K562 (cell line): ENCODE data around the gene MGAT4C. TPM values are rescaled to one million over a fixed set of nuclear protein-coding genes. Genes with fewer than 3 reads are reported as not detected.

Experiments used
- ATAC-seq: fragments of 200-7000 bp; cut with Tn5 transposase; 3 replicates; pipeline ENCODE4 v1.9.1; 2020; ENCODE audit warnings: moderate library complexity
- BruUV-seq: library from RNA; stranded (reverse); fragments of 400-500 nt; replicated peaks from 2 replicates; lab custom pipeline; 2021; lab: Mats Ljungman, UMichigan
- CTCF ChIA-PET: fragments of 300-600 bp; formaldehyde crosslinking; extraction: SDS; loops from one replicate; lab custom pipeline; 2021; ENCODE audit warnings: low intra/inter-chr PET ratio; lab: Yijun Ruan, JAX
- POLR2A ChIA-PET: fragments of 300-600, 350-650 bp; sonication (Branson Sonifier 250); formaldehyde crosslinking; extraction: SDS; loops from one replicate; lab custom pipeline; 2021; ENCODE audit warnings: antibody characterized with exemption, inconsistent platforms; lab: Yijun Ruan, JAX
- DNase-seq, 4 experiments: peaks; one replicate each; pipeline versions ENCODE4 v3.0.0 to v3.0.0-alpha.2; 2011 to 2018; ENCODE audit warnings: low spot score in 3 of 4, mixed read lengths in 3 of 4; ENCODE audit errors: extremely low read depth in 1 of 4
- FAIRE-seq: peaks from 2 replicates; lab custom pipeline; 2011; peaks lifted over from hg19 to GRCh38; lab: Jason Lieb, UNC
- H2AFZ ChIP-seq: 2 replicates; pipeline ENCODE4 v1.6.0; 2011; ENCODE audit warnings: low read depth, low read length, control low read depth, inconsistent platforms
- H3K27ac ChIP-seq: fragments of 200-600 bp; 3 replicates; pipeline ENCODE4 v1.8.0; 2011; ENCODE audit warnings: low read depth, mild to moderate bottlenecking, control low read depth, inconsistent platforms, low read length, moderate library complexity, mixed read lengths; ENCODE audit errors: extremely low read depth
- H3K27me3 ChIP-seq, 2 experiments: fragments of 300-600 bp in 1 of 2; 2 replicates in 1 of 2; 3 replicates in 1 of 2; pipeline versions ENCODE4 v1.6.0 to v1.8.0; 2011; ENCODE audit warnings: inconsistent platforms in 2 of 2, low read length in 2 of 2, mild to moderate bottlenecking in 1 of 2, mixed read lengths in 1 of 2, moderate library complexity in 1 of 2; ENCODE audit not compliant: control insufficient read depth in 2 of 2, insufficient read depth in 2 of 2
- H3K36me3 ChIP-seq: fragments of 300-600 bp; 3 replicates; pipeline ENCODE4 v1.8.0; 2011; ENCODE audit warnings: mild to moderate bottlenecking, low read length, inconsistent platforms; ENCODE audit not compliant: control insufficient read depth, insufficient read depth
- H3K4me1 ChIP-seq, 2 experiments: fragments of 200-600 bp in 1 of 2; replicated peaks in 1 of 2; 2 replicates in 1 of 2; 3 replicates in 1 of 2; pipeline versions ENCODE4 v1.5.1 to v1.8.0; 2011; ENCODE audit warnings: inconsistent platforms in 2 of 2, low read length in 2 of 2, mild to moderate bottlenecking in 1 of 2, mixed read lengths in 1 of 2, moderate library complexity in 1 of 2; ENCODE audit not compliant: control insufficient read depth in 2 of 2, insufficient read depth in 2 of 2
- H3K4me2 ChIP-seq: 2 replicates; pipeline ENCODE4 v1.6.1; 2011; ENCODE audit warnings: low read length, control low read depth, inconsistent platforms, mixed read lengths; ENCODE audit not compliant: insufficient read depth
- H3K4me3 ChIP-seq: fragments of 200-600 bp; sonication (generic), shearing (Covaris generic); 2 replicates; pipeline ENCODE4 v1.5.1; 2016; ENCODE audit warnings: control low read depth, inconsistent platforms
- H3K79me2 ChIP-seq: fragments of 200-600 bp; 3 replicates; pipeline ENCODE4 v1.8.0; 2011; ENCODE audit warnings: low read length, inconsistent platforms; ENCODE audit not compliant: control insufficient read depth, insufficient read depth
- H3K9ac ChIP-seq, 2 experiments: 2 replicates each; pipeline versions ENCODE4 v1.6.0 to v1.6.1; 2011; ENCODE audit warnings: low read depth in 2 of 2, low read length in 2 of 2, control low read depth in 1 of 2, inconsistent platforms in 1 of 2, mild to moderate bottlenecking in 1 of 2, mixed read lengths in 1 of 2; ENCODE audit not compliant: insufficient read depth in 1 of 2
- H3K9me1 ChIP-seq: one replicate; pipeline ENCODE4 v1.6.0; 2011; ENCODE audit warnings: inconsistent platforms, mild to moderate bottlenecking, low read length, moderate library complexity; ENCODE audit not compliant: control insufficient read depth, insufficient read depth
- H3K9me3 ChIP-seq: replicated peaks from 2 replicates; pipeline ENCODE4 v1.5.1; 2011; ENCODE audit warnings: low read depth, low read length, inconsistent platforms; ENCODE audit not compliant: control insufficient read depth, insufficient read depth
- H4K20me1 ChIP-seq: replicated peaks from 2 replicates; pipeline ENCODE4 v1.6.1; 2011; ENCODE audit warnings: low read length, inconsistent platforms, mixed read lengths; ENCODE audit not compliant: control insufficient read depth, insufficient read depth
- ARHGAP35 ChIP-seq: fragments of 450-650 bp; IDR thresholded peaks from 2 replicates; pipeline ENCODE4 v1.6.1; 2018; ENCODE audit not compliant: partially characterized antibody
- FOXK2 ChIP-seq, 2 experiments: fragments of 450-650 bp; IDR thresholded peaks in 1 of 2; conservative IDR thresholded peaks in 1 of 2; 2 replicates each; pipeline ENCODE4 v1.6.1; 2016; ENCODE audit warnings: low read depth in 2 of 2, mild to moderate bottlenecking in 1 of 2
- HNRNPLL ChIP-seq: fragments of 200-400 bp; formaldehyde crosslinking; IDR thresholded peaks from 2 replicates; pipeline ENCODE4 v1.6.1; 2017; ENCODE audit warnings: low read length, low read depth, mild to moderate bottlenecking; ENCODE audit not compliant: poor library complexity, severe bottlenecking
- MBD2 ChIP-seq: sonication (generic); IDR thresholded peaks from 2 replicates; pipeline ENCODE4 v1.6.1; 2016; ENCODE audit warnings: low read depth, borderline replicate concordance
- NR1H2 ChIP-seq: sonication (generic); formaldehyde crosslinking; IDR thresholded peaks from 2 replicates; pipeline ENCODE4 v1.4.0; 2020; ENCODE audit warnings: mild to moderate bottlenecking, missing genetic modification reagents
- ZBTB7A ChIP-seq: IDR thresholded peaks from 2 replicates; pipeline ENCODE4 v1.6.1; 2011; ENCODE audit warnings: low read depth, mild to moderate bottlenecking, low read length, moderate library complexity, borderline replicate concordance; ENCODE audit not compliant: control insufficient read depth
- ZNF408 ChIP-seq: fragments of 250-450 bp; sonication (Bioruptor Pico); IDR thresholded peaks from 2 replicates; pipeline ENCODE4 v1.4.0; 2020; ENCODE audit warnings: low read depth, mild to moderate bottlenecking, moderate library complexity
- ZNF436 ChIP-seq: fragments of 250-450, 450-650 bp; sonication (Bioruptor Pico); formaldehyde crosslinking; IDR thresholded peaks from 2 replicates; pipeline ENCODE4 v1.7.0; 2020; ENCODE audit warnings: mild to moderate bottlenecking
- WGBS: fragments of 100-300 bp; shearing (Covaris generic); methylation state at CpG from one replicate; pipeline ENCODE4 v1.1.6; 2016; ENCODE audit warnings: low coverage, mixed read lengths; ENCODE audit not compliant: insufficient coverage; ENCODE audit errors: missing lambda C conversion rate; 5-methylcytosine and 5-hydroxymethylcytosine counted together
- in situ Hi-C: fragments of 300-500 bp; cut with MboI; formaldehyde crosslinking; loops from 4 replicates; pipeline ENCODE4 v1.15.0; 2018; ENCODE audit warnings: inconsistent platforms, mixed read lengths
- intact Hi-C: fragments of 100-400 bp; cut with micrococcal nuclease; formaldehyde crosslinking; loops from 2 replicates; pipeline ENCODE4 v1.14.2; 2022
- polyA plus RNA-seq, 8 experiments: library from polyadenylated mRNA; depleted of rRNA in 4 of 8; stranded (reverse) in 5 of 8; unstranded in 3 of 8; fragments of >200 nt; fragmentation: Nextera tagmentation in 2 of 8; fragmentation: Illumina TruSeq in 1 of 8; extraction: Ambion mirVana in 2 of 8; extraction: Trizol in 1 of 8; gene quantifications; 2 replicates each; pipeline versions ENCODE4 v1.2.1 to v1.2.3, GENCODE V29; 2011 to 2014; ENCODE audit warnings: inconsistent platforms in 1 of 8, missing spikeins in 1 of 8
- total RNA-seq, 7 experiments: library from RNA; depleted of rRNA in 6 of 7; stranded (reverse); fragments of >200 nt in 6 of 7; fragmentation: Illumina TruSeq in 2 of 7; extraction: Trizol in 2 of 7; gene quantifications; 2 replicates each; pipeline versions ENCODE4 v1.2.1 to v1.2.3, GENCODE V29; 2011 to 2021; ENCODE audit warnings: low replicate concordance in 1 of 7
- TF ChIP-seq, protein P1 (sequence below): fragments of 250-450 bp; sonication (Bioruptor Pico); IDR thresholded peaks from 2 replicates; pipeline ENCODE4 v1.8.0; 2022; ENCODE audit warnings: moderate library complexity, mild to moderate bottlenecking, inconsistent platforms
- TF ChIP-seq, protein P2 (sequence below): IDR thresholded peaks from 3 replicates; pipeline ENCODE4 v1.6.1; 2011; ENCODE audit warnings: borderline replicate concordance, mild to moderate bottlenecking; ENCODE audit not compliant: insufficient read length, insufficient read depth
- TF ChIP-seq, protein P3 (sequence below): fragments of 250-450 bp; sonication (Bioruptor Pico); IDR thresholded peaks from 2 replicates; pipeline ENCODE4 v1.4.0; 2020
- TF ChIP-seq, protein P4 (sequence below): fragments of 250-450 bp; sonication (Bioruptor Pico); IDR thresholded peaks from 2 replicates; pipeline ENCODE4 v1.5.0; 2020; ENCODE audit warnings: mild to moderate bottlenecking, borderline replicate concordance
- TF ChIP-seq, protein P5 (sequence below): sonication (generic); formaldehyde crosslinking; IDR thresholded peaks from 2 replicates; pipeline ENCODE4 v1.8.0; 2022; ENCODE audit warnings: mild to moderate bottlenecking, missing genetic modification reagents

MGAT4C gene
- total and polyA plus RNA-seq, 9 of the 15 experiments (the other 6 are each of a cell fraction or from before 2014, with no cell fraction given) = not detected

DNA sequence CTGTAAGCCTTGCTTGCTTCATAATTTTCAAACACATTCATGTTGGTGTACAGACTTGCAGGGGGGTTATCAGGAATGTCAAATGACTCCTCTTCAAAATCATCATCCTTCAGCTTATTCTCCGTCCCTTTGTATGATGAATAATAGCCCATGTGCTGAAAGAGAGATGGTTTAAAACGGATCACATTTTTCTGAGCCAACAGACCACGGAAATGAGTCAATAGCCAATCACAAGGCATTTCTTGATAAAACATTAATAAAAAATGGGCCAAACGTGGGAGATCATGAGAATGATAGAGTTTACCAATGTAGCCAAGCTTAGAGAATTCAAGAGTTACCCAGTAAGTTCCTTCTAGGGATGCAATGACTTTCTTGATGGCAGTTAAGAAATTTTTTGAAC, 276.6 kb downstream of the MGAT4C start (continued):
- no peak for TF ChIP-seq ARHGAP35
- TF ChIP-seq, protein P1, sequence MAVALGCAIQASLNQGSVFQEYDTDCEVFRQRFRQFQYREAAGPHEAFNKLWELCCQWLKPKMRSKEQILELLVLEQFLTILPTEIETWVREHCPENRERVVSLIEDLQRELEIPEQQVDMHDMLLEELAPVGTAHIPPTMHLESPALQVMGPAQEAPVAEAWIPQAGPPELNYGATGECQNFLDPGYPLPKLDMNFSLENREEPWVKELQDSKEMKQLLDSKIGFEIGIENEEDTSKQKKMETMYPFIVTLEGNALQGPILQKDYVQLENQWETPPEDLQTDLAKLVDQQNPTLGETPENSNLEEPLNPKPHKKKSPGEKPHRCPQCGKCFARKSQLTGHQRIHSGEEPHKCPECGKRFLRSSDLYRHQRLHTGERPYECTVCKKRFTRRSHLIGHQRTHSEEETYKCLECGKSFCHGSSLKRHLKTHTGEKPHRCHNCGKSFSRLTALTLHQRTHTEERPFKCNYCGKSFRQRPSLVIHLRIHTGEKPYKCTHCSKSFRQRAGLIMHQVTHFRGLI (CRISPR knock-in tag) = no peak
- TF ChIP-seq FOXK2 (conservative IDR thresholded peaks at IDR 0.05 in 1 of 2, IDR thresholded peaks at IDR 0.05 in 1 of 2; ENCODE audit: low read depth in 2 of 2) = no peak
- TF ChIP-seq HNRNPLL = no peak
- no peak for TF ChIP-seq ZBTB7A

- in situ Hi-C loops = no loop called here
- 0% methylated on average over 1 of the region's 1 CpG for WGBS
- no peak for TF ChIP-seq ZNF408 (CRISPR knock-in tag)
- no peak for TF ChIP-seq NR1H2
- no peak for TF ChIP-seq ZNF436
- no peak for TF ChIP-seq MBD2
- TF ChIP-seq, protein P2, sequence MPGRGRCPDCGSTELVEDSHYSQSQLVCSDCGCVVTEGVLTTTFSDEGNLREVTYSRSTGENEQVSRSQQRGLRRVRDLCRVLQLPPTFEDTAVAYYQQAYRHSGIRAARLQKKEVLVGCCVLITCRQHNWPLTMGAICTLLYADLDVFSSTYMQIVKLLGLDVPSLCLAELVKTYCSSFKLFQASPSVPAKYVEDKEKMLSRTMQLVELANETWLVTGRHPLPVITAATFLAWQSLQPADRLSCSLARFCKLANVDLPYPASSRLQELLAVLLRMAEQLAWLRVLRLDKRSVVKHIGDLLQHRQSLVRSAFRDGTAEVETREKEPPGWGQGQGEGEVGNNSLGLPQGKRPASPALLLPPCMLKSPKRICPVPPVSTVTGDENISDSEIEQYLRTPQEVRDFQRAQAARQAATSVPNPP = no peak
- TF ChIP-seq, protein P3, sequence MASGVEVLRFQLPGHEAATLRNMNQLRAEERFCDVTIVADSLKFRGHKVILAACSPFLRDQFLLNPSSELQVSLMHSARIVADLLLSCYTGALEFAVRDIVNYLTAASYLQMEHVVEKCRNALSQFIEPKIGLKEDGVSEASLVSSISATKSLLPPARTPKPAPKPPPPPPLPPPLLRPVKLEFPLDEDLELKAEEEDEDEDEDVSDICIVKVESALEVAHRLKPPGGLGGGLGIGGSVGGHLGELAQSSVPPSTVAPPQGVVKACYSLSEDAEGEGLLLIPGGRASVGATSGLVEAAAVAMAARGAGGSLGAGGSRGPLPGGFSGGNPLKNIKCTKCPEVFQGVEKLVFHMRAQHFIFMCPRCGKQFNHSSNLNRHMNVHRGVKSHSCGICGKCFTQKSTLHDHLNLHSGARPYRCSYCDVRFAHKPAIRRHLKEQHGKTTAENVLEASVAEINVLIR = no peak
- TF ChIP-seq, protein P4, sequence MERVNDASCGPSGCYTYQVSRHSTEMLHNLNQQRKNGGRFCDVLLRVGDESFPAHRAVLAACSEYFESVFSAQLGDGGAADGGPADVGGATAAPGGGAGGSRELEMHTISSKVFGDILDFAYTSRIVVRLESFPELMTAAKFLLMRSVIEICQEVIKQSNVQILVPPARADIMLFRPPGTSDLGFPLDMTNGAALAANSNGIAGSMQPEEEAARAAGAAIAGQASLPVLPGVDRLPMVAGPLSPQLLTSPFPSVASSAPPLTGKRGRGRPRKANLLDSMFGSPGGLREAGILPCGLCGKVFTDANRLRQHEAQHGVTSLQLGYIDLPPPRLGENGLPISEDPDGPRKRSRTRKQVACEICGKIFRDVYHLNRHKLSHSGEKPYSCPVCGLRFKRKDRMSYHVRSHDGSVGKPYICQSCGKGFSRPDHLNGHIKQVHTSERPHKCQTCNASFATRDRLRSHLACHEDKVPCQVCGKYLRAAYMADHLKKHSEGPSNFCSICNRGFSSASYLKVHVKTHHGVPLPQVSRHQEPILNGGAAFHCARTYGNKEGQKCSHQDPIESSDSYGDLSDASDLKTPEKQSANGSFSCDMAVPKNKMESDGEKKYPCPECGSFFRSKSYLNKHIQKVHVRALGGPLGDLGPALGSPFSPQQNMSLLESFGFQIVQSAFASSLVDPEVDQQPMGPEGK (CRISPR knock-in tag) = no peak
- TF ChIP-seq, protein P5, sequence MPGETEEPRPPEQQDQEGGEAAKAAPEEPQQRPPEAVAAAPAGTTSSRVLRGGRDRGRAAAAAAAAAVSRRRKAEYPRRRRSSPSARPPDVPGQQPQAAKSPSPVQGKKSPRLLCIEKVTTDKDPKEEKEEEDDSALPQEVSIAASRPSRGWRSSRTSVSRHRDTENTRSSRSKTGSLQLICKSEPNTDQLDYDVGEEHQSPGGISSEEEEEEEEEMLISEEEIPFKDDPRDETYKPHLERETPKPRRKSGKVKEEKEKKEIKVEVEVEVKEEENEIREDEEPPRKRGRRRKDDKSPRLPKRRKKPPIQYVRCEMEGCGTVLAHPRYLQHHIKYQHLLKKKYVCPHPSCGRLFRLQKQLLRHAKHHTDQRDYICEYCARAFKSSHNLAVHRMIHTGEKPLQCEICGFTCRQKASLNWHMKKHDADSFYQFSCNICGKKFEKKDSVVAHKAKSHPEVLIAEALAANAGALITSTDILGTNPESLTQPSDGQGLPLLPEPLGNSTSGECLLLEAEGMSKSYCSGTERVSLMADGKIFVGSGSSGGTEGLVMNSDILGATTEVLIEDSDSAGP = no peak
Observed at GRCh38 chr12:85975716-85976115, 280.5 kb downstream of the MGAT4C start.

More at GRCh38 chr12:85975716-85976115, 280.5 kb downstream of the MGAT4C start:
- Histone ChIP-seq H3K79me2 (no peaks in the 10 kb centered on the region), H3K36me3 (no peaks in the 10 kb centered on the region), H2AFZ (no peak overlapping the region), H3K9ac (no peak overlapping the region), H4K20me1 (no peaks in the 10 kb centered on the region), H3K27me3 (no peaks in the 10 kb centered on the region), H3K27ac (no peak overlapping the region), H3K9me1 (no peaks in the 10 kb centered on the region), H3K4me2 (no peak overlapping the region), H3K4me1 (no peaks in the 10 kb centered on the region), H3K9me3 (no peaks in the 10 kb centered on the region), H3K4me3 (no peak overlapping the region)
- ChIA-PET POLR2A (no interaction called here), CTCF (no interaction called here)
- FAIRE-seq (no peak), ATAC-seq (no peak), DNase-seq (no peak)
- intact Hi-C loops = no loop called here
- BruUV-seq = no TSS peak
